IPS-NIHi11 (cell line): ENCODE data around the gene MAZ.
"Not testable (repeated sequence)": the region's sequence is repeated elsewhere in the genome, so short reads cannot be mapped to it uniquely, and the experiment has no call there.

ENCODE experiments used
- DNase-seq: peaks from one replicate; pipeline ENCODE4 v3.0.0; 2012; ENCODE audit warnings: mixed read lengths, low spot score

Gene MAZ

DNA sequence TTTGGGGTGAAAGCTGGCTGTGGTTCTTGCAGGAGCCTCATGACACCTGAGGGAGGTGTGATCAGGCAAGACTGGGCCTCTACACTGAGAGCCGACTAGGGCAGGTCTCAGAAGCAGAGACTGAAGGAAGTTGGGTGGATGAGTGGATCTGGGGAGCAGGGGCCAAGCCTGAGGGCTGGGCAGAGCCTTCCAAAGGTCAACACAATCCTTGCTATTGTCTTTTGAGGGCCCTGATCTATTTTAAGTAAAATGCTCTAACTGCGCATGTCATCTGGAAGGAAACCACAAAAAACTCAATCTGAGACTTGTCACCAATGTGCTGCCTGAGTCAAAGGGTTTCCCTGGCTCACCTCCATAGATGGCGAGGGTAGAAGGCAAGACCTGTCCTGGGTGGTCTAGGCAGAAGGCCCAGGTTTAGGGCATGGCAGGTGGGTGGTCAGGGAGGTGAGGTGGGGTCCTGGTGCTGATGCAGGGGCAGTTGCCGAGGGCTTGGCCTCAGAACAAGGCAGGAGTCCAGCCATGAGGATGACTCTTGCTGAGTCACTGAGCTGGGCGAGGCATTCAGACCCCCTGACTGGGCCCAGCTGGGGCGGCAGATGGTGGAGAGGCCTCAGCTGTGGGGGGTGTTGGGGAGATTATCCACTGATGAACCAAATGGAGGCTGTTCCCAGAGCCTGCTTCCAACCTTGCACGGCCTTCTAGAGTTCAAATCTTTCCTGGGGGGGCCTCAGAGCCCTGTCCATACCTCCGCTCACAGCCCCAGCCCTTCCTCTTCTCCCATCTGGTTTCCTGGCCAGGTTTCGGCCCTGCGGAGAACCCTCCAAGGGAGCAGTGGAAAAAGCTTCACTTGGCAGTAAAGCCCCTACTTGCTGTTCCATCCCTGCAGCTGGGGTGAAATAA, 19.1 kb downstream of the MAZ start:
- no peak for DNase-seq

DNA sequence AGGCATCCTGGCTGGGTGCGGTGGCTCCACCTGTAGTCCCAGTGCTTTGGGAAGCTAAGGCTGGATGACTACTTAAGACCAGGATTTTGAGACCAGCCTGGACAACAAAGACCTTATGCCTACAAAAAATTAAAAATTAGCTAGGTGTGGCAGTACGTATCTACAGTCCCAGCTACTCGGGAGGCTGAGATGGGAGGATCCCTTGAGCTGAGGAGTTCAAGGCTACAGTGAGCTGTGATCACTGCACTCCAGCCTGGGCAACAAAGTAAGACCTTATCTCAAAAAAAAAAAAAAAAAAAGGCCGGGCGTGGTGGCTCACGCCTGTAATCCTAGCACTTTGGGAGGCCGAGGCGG, 20.0 kb downstream of the MAZ start:
- DNase-seq: no peak

DNA sequence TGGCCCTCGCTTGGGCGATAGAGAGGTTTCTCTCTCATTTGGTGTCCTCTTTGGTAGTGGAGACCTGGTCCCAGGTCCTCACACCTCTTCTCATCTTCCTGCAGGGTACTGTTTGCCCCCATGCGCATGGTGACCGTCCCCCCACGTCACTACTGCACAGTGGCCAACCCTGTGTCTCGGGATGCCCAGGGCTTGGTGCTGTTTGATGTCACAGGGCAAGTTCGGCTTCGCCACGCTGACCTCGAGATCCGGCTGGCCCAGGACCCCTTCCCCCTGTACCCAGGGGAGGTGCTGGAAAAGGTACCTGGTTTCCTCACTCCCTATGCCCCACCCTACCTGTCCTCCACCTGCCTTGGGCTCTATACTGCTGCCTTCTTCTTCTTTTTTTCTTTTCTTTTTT, 24.4 kb downstream of the MAZ start:
- no peak for DNase-seq

DNA sequence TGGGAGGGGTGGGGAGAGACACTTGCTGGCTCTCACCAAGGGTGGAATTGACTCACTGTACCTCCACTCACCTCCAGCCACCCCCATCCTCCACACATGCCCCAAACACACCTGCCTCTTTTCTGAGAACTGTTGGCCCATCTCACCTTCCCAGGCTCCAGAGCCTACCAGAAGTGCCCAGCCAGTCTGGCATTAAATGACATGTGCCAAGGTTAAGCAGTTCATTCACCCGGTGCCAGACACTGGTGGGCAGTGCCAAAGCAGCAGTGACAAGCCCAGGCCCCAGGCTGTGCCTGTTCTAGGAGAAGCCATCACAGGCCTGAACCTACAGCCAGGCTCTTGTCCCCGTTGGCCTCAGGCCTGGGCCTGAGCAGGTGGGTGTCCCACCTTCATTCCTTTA, 25.2 kb downstream of the MAZ start:
- no peak for DNase-seq

DNA sequence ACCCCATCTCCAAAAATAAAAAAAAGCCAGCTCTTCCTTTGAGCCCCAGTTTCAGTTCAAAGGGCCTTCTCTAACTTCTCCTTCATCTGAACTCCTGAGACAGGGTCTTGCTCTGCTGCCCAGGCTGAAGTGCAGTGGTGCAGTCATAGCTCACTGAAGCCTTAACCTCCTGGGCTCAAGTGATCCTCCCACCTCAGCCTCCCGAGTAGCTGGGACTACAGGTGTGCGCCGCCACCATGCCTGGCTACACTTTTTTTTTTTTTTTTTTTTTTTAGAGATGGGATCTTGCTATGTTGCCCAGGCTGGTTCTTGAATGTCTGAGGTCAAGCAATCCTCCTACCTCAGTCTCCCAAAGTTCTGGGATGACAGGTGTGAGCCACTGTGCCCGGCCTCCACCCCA, 26.9 kb downstream of the MAZ start:
- DNase-seq: not testable (repeated sequence)

DNA sequence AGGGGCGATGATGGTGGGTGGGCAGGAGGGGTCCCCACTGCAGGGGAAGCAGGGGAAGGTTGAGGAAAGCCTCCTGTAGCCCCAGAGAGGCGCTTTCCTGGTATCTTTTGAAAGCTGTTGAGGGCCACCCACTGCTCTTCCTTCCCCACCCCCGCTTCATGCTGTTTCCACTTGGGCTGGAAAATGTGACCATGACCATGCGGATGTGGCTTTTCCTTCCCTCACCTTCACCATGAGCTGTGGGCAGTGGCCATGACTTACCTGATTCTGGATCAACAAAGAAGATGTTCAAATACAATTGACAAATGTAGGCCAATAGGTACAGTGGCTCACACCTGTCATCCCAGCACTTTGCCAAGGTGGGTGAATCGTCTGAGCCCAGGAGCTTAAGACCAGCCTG, 27.8 kb downstream of the MAZ start:
- DNase-seq: no peak

DNA sequence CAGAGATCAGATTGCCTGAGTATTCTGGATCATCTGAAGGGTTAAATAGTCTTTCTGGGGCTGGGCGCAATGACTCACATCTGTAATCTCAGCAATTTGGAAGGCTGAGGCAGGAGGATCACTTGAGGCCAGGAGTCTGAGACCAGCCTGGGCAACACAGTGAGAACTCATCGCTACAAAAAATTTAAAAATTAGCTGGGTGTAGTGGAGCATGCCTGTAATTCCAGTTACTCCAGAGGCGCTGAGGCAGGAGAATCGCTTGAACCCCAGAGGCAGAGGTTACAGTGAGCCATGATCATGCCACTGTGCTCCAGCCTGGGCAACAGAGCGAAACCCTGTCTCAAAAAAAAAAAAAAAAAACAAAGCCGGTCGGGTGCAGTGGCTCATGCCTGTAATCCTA, 29.6 kb downstream of the MAZ start:
- no peak for DNase-seq

DNA sequence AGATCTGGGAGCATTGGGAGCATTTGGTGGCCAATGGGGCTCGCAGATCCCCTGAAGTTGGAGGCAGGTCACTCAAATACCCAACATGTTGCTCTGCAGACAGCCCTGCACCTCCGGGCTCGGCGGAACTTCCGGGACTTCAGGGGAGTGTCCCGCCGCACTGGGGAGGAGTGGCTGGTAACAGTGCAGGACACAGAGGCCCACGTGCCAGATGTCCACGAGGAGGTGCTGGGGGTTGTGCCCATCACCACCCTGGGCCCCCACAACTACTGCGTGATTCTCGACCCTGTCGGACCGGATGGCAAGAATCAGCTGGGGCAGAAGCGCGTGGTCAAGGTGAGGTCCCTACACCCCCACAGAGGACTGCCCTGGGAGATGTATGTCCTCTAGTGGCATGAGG, 30.3 kb downstream of the MAZ start:
- DNase-seq: no peak

DNA sequence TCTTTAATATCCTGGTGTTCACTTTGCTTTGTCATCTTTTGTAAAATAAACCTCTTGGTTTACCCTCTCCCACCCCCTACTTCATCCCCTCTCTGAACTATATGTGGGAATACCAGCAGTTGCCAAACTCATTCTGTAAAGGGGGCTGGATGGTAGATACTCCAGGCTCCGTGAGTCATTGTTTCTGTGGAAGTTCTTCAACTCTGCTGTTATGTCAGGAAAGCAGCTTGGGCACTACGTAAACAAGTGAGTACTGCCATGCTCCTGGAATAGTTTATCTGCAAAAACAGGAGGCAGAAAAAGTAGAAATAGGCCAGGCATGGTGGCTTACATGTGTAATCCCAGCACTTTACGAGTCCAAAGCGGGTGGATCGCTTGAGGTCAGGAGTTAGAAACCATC, 31.5 kb downstream of the MAZ start:
- DNase-seq: no peak

DNA sequence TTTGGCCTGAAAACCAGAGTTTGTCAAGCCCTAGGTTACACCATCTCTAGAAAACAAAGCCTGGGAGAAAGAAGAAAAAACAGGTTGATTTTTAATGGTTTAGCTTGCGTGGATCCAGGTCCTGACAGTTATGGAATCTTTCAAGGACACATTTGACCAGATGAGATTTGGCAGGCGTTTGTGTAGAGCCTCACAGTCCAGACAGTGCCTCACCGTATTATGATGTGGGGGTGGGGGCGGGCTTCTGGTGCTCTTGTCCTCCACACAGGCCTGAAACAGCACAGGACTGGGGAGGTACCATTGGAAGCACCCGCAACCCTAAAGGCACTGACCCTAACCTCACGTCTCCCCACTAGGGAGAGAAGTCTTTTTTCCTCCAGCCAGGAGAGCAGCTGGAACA, 33.5 kb downstream of the MAZ start:
- DNase-seq: no peak

DNA sequence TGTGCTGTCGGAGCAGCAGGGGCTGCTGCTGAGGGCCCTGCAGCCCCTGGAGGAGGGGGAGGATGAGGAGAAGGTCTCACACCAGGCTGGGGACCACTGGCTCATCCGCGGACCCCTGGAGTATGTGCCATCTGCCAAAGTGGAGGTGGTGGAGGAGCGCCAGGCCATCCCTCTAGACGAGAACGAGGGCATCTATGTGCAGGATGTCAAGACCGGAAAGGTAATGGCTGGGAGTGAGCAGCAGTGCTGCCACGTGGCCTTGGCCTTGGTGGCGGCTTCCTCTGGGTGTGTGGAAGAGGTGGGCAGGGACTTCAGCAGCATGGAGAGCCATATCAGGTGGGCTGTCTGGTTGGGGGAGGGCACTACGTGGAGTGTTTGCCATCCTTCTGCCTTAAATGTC, 33.9 kb downstream of the MAZ start:
- no peak for DNase-seq

DNA sequence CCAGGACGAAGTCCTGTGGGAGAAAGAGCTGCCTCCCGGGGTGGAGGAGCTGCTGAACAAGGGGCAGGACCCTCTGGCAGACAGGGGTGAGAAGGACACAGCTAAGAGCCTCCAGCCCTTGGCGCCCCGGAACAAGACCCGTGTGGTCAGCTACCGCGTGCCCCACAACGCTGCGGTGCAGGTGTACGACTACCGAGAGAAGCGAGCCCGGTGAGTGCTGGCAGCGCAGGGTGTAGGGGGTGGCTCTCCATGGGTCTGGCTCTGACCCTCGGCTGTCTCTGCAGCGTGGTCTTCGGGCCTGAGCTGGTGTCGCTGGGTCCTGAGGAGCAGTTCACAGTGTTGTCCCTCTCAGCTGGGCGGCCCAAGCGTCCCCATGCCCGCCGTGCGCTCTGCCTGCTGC, 35.3 kb downstream of the MAZ start:
- DNase-seq: no peak

DNA sequence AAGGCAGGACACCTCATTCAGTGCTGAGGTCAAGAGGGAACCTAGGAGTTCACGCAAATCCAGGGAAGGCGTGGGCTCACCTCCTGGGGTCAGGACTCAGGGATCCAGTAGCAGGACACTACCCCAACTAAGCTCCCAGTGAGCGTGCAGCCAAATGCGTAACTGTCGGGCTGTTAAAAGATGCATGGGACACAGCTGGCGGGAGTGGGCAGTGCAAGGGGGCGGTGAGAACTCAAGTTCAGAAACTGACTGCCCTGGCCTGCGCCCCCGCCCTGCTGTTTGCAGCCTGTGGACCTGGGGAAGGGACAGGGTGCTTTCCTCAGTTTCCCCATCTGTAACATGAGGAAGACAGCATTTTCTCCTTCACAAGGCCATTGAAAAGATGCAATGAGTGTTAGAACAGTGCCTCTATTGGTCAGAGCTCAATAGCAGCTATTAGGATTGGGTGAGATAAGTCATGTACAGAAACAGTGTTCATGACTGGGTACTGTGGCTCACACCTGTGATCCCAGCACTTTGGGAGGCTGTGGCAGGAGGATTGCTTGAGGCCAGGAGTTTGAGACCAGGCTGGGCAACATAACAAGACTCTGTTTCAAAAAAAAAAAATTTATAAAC, 36.5 kb downstream of the MAZ start:
- DNase-seq: no peak

DNA sequence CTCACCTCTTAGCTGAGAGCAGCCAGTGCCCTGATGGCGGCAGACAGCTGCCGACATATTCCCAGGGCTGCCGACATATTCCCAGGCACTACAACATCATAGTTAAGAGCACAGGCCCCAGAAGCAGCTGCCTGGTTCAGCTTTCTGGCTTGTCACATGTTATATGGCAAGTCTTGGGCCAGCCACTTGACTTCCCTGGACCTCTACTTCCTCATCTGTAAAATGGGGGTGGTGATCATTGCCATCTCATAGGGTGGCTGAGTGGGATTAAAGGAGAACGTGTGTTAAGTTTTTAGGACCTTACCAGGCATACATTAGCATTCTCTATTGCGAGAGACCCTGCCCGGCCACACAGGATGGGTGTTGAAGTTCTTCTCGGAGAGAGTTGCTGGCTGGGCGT, 37.6 kb downstream of the MAZ start:
- no peak for DNase-seq

DNA sequence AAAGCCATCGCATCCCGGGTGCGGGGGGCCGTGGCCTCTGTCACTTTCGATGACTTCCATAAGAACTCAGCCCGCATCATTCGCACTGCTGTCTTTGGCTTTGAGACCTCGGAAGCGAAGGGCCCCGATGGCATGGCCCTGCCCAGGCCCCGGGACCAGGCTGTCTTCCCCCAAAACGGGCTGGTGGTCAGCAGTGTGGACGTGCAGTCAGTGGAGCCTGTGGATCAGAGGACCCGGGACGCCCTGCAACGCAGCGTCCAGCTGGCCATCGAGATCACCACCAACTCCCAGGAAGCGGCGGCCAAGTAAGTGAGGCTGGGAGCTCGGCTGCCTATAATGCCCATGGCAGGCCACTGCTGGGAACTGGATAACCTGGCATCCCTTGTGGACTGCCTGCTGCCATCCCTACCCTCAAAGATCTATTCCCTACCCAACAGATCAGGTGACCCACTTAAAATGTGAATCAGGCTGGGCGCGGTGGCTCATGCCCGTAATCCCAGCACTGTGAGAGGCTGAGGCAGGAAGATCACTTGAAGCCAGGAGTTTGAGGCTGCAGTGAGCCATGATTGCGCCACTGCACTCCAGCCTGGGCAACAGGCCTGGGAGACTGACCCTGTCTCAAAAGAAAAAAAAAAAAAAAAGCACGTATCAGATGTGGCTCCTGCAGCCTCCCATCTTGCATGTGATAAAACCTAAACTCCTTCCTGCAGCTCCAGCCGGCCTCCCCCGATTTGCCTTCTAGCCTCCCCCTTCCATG, 38.4 kb downstream of the MAZ start:
- no peak for DNase-seq

DNA sequence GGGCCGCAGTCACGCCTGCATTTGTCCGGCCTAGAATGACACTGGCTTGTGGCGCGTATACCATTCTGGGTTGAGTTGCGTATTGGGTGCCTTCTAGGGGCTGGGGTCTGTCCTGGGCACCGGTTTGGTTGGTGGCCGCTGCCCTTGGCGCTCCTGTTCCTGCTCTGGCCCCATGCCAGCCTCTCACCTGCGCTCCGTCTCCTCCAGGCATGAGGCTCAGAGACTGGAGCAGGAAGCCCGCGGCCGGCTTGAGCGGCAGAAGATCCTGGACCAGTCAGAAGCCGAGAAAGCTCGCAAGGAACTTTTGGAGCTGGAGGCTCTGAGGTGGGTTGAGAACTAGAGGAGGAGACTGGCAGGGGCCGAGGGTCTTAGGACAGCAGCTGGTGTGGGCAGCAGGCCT, 39.3 kb downstream of the MAZ start:
- DNase-seq: no peak

DNA sequence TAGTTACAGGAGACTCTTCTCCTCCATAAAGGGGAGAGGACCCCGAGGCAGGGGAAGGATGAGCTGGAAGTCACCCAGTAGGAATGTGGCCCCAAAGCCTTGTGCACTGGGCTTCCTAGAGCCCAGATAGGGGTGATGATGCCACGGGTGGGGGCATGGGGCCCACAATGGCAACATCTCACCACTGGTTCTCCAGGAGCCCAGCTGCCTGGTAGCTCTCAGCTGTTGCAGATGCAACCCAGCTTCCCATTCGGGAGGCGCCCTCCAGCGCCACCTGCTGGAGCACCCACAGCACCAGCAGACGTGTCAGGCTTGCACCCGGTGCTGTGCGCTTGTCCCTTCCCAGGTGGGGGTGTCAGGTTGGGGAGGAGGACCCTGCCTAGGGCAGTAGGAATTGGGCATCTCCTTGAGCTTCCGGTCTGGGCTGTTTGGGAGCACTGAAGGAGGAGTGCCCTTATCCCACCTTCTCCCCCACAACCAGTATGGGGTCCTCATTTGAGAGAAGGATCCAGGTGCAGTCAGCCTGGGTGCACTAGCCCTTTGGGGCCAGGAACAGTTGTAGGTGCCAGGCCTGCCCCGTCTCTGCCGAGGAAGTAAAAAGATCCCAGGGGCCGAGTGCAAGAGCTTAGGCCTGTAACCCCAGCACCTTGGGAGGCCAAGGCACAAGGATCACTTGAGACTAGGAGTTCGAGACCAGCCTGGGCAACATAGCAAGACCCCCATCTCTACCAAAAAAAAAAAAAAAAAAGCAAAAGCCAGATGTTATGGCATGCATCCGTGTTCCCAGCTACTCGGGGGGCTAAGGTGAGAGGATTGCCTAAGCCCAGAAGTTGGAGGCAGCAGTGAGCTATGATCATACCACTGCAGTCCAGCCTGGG, 42.3 kb downstream of the MAZ start:
- peak; percentile 84 for DNase-seq

DNA sequence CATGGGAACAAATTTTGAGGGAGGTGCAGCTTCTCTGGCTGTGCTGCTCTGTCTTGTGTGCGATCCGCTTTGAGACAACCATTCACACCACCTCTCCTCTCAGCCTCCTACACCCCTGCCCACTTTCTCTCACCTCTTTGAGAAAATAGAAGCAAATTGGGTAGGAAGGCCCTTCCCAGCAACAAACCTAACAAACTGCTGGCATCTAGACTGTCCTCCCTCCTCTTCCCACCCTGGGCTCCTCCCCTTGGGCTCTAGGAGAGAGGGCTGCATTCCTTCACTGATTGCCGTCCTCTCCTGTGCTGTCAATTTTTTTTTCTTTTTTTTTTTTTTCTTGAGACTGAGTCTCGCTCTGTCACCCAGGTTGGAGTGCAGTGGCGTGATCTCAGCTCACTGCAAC, 43.2 kb downstream of the MAZ start:
- peak; percentile 60 for DNase-seq

DNA sequence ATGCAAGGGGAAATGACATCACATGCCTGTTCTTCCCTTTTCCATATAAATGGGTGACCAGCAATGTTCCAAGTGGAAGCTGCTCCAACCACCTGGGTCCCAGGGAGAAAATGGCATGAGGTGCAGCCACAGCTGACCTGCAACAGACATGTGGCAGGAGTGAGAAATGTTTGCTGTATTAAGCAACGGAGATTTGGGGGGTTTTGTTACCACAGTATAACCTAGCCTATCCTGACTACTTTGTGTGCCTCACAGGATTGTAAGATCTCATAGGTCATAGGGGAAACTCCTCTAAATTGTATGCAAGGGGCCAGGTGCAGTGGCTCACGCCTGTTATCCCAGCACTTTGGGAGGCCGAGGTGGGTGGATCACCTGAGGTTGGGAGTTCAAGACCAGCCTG, 44.7 kb downstream of the MAZ start:
- DNase-seq: no peak

DNA sequence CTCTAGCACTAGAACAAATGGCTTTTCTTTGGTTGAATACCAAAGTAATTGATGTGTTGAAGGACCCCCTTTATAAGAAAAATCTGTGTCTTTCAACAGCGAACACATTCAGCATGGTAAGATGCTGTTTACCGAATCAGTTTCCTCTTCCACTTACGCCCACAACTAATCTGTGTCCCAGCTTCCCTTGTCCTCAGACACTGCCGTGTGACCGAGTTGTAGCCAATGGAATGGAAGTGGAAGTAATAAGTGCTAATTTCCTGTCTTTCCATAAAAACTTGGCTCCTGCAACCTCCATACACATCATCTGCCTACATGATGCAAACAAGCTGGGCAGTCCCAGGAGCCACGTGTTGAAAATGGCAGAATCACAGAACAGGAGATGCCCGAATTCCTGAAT, 46.3 kb downstream of the MAZ start:
- DNase-seq: no peak

DNA sequence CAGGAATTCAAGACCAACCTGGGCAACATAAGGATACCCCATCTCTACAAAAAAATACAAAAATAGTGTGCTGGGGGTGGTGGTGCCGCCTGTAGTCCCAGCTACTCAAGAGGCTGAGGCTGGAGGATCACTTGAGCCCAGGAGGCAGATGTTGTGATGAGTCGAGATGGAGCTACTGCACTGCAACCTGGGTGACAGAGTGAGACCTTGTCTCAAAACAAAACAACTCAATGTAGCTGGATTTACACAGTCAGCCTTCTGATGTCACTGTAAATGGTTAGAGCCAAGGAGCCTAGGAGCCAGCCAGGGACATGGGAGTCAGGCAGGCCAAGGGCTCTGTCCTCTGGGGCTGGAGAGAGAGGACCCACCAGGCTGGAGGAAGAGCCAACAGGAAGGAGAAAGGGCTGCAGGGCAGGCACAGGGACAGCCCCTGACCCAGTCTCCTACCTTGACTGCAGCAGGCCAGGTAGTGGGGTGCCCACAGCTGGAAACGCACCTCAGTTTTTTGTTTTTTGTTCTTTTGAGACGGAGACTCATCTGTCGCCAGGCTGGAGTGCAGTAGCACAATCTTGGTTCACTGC, 48.3 kb downstream of the MAZ start:
- DNase-seq: no peak
